Measurements from ENCODE around the gene URGCP. TPM values are rescaled to one million over a fixed set of nuclear protein-coding genes. Genes with fewer than 3 reads are reported as not detected.

The URGCP gene
- total RNA-seq, 2 donors from 2014 or later = 23.2 to 23.8 TPM

DNA sequence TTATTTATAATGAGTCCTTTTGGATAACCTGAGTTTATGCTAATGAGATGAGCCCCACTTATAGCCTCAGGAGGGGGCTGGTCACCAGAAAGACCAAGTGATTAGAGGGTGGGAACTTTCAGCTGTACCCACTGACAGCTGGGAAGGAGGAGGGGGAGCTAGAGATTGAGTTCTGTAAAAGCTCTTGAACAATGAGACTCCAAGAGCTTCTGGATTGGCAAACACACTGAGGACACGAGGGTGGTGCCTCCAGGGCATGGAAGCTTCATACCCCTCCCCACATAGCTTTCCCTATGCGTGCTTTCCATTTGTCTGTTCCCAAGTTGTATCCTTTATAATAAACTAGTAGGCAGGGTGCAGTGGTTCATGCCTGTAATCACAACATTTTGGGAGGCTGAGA, 57.3 kb downstream of the URGCP start:
- Histone ChIP-seq H3K9ac (ENCODE audit: extremely low read depth, low read length, poor library complexity, severe bottlenecking) (no peak overlapping the region), H3K27me3 (ENCODE audit: control insufficient read depth, insufficient read depth, low read length, poor library complexity, severe bottlenecking) (no peaks in the 10 kb centered on the region), H3K27ac (ENCODE audit: low read depth, low read length) (no peak overlapping the region), H3K4me3 (ENCODE audit: low read length) (no peak overlapping the region), H3K9me3 (ENCODE audit: control insufficient read depth, low read length) (no peaks in the 10 kb centered on the region), H3K36me3 (ENCODE audit: control insufficient read depth, insufficient read depth, low read length) (no peaks in the 10 kb centered on the region), H3K4me1 (ENCODE audit: control insufficient read depth, insufficient read depth, low read length) (no peaks in the 10 kb centered on the region)
- no peak for DNase-seq
- no peaks in the 10 kb centered on the region for H3K9me3 Mint-ChIP-seq
- no peak overlapping the region for H3K27ac Mint-ChIP-seq
- H3K4me3 Mint-ChIP-seq = no peak overlapping the region
- 82 to 88% methylated on average over 1 to 2 of the region's 2 CpGs for WGBS, 2 experiments (ENCODE audit: insufficient coverage in 1 of 2, insufficient read length in 1 of 2)
- TF ChIP-seq CTCF (conservative IDR thresholded peaks at IDR 0.05) = no peak
- no peaks in the 10 kb centered on the region for H3K4me1 Mint-ChIP-seq
- H3K36me3 Mint-ChIP-seq (ENCODE audit: low read depth) = no peaks in the 10 kb centered on the region
- H3K27me3 Mint-ChIP-seq (ENCODE audit: insufficient read depth) = no peaks in the 10 kb centered on the region

- Mint-ChIP-seq H3K4me3 (no peak overlapping the region), H3K27me3 (ENCODE audit: insufficient read depth) (no peaks in the 10 kb centered on the region), H3K4me1 (no peaks in the 10 kb centered on the region), H3K27ac (no peak overlapping the region), H3K9me3 (no peaks in the 10 kb centered on the region), H3K36me3 (ENCODE audit: low read depth) (no peaks in the 10 kb centered on the region)
- TF ChIP-seq CTCF (conservative IDR thresholded peaks at IDR 0.05) = no peak
- 63 to 97% methylated on average over 3 to 4 of the region's 4 CpGs for WGBS, 2 experiments (ENCODE audit: insufficient coverage in 1 of 2, insufficient read length in 1 of 2)
- Histone ChIP-seq H3K9me3 (ENCODE audit: control insufficient read depth, low read length) (no peaks in the 10 kb centered on the region), H3K4me1 (ENCODE audit: control insufficient read depth, insufficient read depth, low read length) (no peaks in the 10 kb centered on the region), H3K9ac (ENCODE audit: extremely low read depth, low read length, poor library complexity, severe bottlenecking) (no peak overlapping the region), H3K4me3 (ENCODE audit: low read length) (no peak overlapping the region), H3K36me3 (ENCODE audit: control insufficient read depth, insufficient read depth, low read length) (no peaks in the 10 kb centered on the region), H3K27ac (ENCODE audit: low read depth, low read length) (no peak overlapping the region), H3K27me3 (ENCODE audit: control insufficient read depth, insufficient read depth, low read length, poor library complexity, severe bottlenecking) (no peaks in the 10 kb centered on the region)
- no peak for DNase-seq
Measured at GRCh38 chr7:43847496-43847895, 58.9 kb downstream of the URGCP start.

- WGBS, 2 experiments (ENCODE audit: insufficient coverage in 1 of 2, insufficient read length in 1 of 2) = 89 to 93% methylated on average over 1 to 2 of the region's 2 CpGs
- no peak for TF ChIP-seq CTCF (conservative IDR thresholded peaks at IDR 0.05)
- no peaks in the 10 kb centered on the region for H3K27me3 Mint-ChIP-seq (ENCODE audit: insufficient read depth)
- H3K9me3 Mint-ChIP-seq = no peaks in the 10 kb centered on the region
- Histone ChIP-seq H3K9me3 (ENCODE audit: control insufficient read depth, low read length) (no peaks in the 10 kb centered on the region), H3K4me1 (ENCODE audit: control insufficient read depth, insufficient read depth, low read length) (no peaks in the 10 kb centered on the region), H3K27ac (ENCODE audit: low read depth, low read length) (no peak overlapping the region), H3K36me3 (ENCODE audit: control insufficient read depth, insufficient read depth, low read length) (no peaks in the 10 kb centered on the region), H3K4me3 (ENCODE audit: low read length) (no peak overlapping the region), H3K9ac (ENCODE audit: extremely low read depth, low read length, poor library complexity, severe bottlenecking) (no peak overlapping the region), H3K27me3 (ENCODE audit: control insufficient read depth, insufficient read depth, low read length, poor library complexity, severe bottlenecking) (no peaks in the 10 kb centered on the region)
- H3K4me1 Mint-ChIP-seq = no peaks in the 10 kb centered on the region
- H3K36me3 Mint-ChIP-seq (ENCODE audit: low read depth) = no peaks in the 10 kb centered on the region
- no peak overlapping the region for H3K27ac Mint-ChIP-seq
- DNase-seq = no peak
- H3K4me3 Mint-ChIP-seq = no peak overlapping the region
Measured at GRCh38 chr7:43844662-43845061, 61.7 kb downstream of the URGCP start.
